ENCODE results near the gene C9orf85. TPM values are rescaled to one million over a fixed set of nuclear protein-coding genes. Genes with fewer than 3 reads are reported as not detected.
A peak's percentile ranks its signal among the peaks of the same experiment; 100 is the strongest.

C9orf85 gene
- total and polyA plus RNA-seq, 9 of the 15 experiments (the other 6 are each of a cell fraction or from before 2014, with no cell fraction given) = 6.7 to 17.6 (median 13.0) TPM

- no peak for TF ChIP-seq IRF2 (CRISPR knock-in tag; IDR thresholded peaks at IDR 0.05)
- TF ChIP-seq KHSRP (IDR thresholded peaks at IDR 0.05) = no peak
- TF ChIP-seq DEAF1 (CRISPR knock-in tag; IDR thresholded peaks at IDR 0.05) = no peak
- TF ChIP-seq TBP (optimal IDR thresholded peaks at IDR 0.05; ENCODE audit: low read depth, low read length) = peak; percentile 96
- no peak for TF ChIP-seq PHB2 (IDR thresholded peaks at IDR 0.05; ENCODE audit: low read depth)
- TF ChIP-seq ZNF165 (CRISPR knock-in tag; IDR thresholded peaks at IDR 0.05; ENCODE audit: borderline replicate concordance) = no peak
- TF ChIP-seq, protein P1, sequence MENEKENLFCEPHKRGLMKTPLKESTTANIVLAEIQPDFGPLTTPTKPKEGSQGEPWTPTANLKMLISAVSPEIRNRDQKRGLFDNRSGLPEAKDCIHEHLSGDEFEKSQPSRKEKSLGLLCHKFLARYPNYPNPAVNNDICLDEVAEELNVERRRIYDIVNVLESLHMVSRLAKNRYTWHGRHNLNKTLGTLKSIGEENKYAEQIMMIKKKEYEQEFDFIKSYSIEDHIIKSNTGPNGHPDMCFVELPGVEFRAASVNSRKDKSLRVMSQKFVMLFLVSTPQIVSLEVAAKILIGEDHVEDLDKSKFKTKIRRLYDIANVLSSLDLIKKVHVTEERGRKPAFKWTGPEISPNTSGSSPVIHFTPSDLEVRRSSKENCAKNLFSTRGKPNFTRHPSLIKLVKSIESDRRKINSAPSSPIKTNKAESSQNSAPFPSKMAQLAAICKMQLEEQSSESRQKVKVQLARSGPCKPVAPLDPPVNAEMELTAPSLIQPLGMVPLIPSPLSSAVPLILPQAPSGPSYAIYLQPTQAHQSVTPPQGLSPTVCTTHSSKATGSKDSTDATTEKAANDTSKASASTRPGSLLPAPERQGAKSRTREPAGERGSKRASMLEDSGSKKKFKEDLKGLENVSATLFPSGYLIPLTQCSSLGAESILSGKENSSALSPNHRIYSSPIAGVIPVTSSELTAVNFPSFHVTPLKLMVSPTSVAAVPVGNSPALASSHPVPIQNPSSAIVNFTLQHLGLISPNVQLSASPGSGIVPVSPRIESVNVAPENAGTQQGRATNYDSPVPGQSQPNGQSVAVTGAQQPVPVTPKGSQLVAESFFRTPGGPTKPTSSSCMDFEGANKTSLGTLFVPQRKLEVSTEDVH (IDR thresholded peaks at IDR 0.05; ENCODE audit: low read depth, partially characterized antibody) = peak; percentile 66
- no peak for TF ChIP-seq ZNF311 (CRISPR knock-in tag; IDR thresholded peaks at IDR 0.05)
- peak; percentile 95 for TF ChIP-seq L3MBTL2 (IDR thresholded peaks at IDR 0.05)
- TF ChIP-seq ZNF431 (CRISPR knock-in tag; IDR thresholded peaks at IDR 0.05) = no peak
- TF ChIP-seq ZBTB40 (IDR thresholded peaks at IDR 0.05) = peak; percentile 93
- no peak for TF ChIP-seq ZBTB40 (CRISPR knock-in tag; IDR thresholded peaks at IDR 0.05)
- TF ChIP-seq SNIP1 (IDR thresholded peaks at IDR 0.05; ENCODE audit: low read depth) = no peak
- no peak for TF ChIP-seq ZFX (CRISPR knock-in tag; IDR thresholded peaks at IDR 0.05)
Measured at GRCh38 chr9:71911061-71911907, at the start of gene C9orf85, which contains the start of gene ABHD17B (continued).
